UCSD-AML1 (cell line): Measurements from ENCODE around the gene PADI2.

ENCODE experiments used
- DNase-seq: peaks from one replicate; lab custom pipeline; 2025; ENCODE audit not compliant: unreplicated experiment; lab: John Stamatoyannopoulos, UW

Gene PADI2

DNA sequence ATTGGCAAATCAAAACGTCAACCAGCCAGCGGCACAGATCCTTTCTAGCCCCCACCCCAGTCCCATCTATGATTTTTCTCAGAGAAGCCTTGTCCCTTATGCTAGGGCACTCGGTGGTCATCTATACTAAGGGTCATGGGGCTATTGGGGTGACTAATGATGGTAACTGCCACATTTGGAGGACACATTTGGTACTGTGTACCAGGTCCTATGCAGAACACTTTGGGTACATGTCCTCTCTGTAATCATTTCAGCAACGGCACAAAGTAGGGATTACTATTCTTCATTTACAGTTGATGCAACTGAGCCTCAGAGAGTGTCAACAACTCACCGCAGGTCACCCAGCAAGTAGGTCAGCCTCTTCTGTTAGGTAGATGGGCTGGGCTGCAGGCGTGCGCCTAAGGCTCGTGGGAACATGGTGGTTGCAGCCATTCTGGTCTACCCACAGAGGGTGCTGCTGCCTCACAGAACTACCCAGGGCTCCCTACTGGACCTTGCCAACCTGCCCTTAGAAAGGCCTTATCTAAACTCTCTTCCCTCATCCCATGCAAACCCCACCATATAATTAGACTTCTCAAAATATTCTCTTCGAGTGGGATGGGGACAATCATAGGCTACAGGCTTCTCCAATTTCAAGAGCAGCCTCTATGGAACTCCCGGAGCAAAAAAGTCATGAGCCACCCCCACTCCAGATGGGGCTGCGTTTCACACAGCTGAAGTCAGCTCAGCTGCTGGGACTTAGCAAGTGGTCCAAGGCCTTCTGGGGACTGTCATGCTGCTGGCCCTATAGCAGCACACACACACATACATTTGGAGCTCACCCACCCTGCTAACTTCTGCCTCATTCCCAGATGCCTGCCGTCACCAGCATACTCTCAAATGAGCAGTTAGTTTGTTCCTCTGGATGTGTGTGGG lies 59.6 kb downstream of the PADI2 start:
- peak; percentile 68 for DNase-seq

DNA sequence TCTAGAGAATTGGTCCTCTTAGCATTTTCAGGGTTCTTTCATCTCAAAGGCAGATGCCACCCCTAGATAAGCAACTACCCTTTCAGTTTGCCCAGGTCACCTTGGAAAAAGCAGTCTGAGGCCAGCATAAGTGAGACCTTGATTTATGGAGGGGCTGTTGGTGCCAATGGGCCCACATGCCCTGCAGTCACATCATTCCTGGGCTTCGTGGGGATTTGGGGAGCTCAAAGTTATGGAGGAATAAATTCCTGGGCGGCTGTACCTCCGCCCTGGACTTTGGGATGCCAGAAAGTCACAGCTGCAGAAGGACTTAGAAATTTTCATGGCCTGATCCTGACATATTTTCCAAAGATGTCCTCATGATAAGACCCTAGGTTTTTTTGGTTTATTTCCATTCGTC lies 62.7 kb downstream of the PADI2 start:
- no peak for DNase-seq

- no peak for DNase-seq
Measured at GRCh38 chr1:17055801-17056200, 63.5 kb downstream of the PADI2 start.

DNA sequence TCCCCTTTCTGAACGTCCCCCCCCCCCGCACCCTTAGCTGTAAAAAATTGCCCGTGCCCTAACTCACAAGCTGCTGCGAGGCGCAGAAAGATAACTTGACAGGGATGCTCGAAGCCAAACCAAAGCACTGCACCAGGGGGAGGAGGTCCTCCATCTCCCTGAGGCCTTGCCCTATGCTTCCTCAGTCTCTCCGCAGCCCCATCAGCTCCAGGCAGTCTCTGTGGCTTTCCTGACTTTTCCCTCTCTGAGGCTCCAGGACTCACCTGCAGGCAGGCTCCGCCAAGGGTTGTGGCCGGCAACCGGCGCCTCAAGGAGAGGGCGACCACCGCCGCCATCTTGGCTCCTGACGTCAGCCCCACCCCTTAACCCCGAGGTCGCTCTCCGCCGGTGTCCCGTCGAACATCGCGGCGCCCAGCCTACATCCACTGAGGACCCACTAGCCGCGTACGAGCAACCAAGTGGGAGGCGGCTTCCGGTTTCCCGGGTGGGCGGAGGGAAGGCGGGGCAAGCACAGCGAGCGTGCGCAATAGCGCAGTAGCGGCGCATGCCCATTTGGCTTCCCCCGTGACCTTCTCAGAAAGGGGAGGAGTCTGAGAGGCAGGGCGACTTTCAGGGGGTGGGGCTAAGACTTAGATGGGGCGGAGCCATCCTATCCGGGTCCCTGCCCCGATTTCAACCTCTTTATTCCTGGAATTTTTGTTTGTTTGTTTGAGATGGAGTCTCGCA lies 65.4 kb downstream of the PADI2 start, which contains the start of gene SDHB:
SDHB (minus strand) TSS at position 348 of the 726 bp plus-strand sequence; CDS start at position 335, 13 bp downstream.
- peak; percentile 99 for DNase-seq

GRCh38 chr1:17053086-17053684 lies 66.1 kb downstream of the PADI2 start:
- no peak for DNase-seq

DNA sequence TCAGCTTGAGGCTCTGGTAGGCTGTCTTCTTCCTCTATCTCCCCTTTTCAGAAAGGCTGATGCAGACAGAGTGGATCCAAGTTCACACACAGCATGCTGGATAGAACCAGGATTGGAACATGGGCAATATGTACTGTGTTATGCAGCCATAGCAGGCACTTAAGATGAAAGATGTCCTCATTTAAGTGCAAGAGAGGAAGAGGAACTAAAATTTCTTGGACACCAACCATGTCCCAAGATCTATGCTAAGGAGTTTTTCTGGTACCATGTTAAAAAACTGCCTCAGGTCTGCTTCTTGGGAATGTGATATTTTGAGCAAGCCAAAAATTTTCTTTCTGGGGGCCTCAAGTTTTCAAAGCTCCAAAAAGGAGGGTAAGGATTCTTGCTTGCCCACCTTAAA lies 66.6 kb downstream of the PADI2 start:
- no peak for DNase-seq

DNA sequence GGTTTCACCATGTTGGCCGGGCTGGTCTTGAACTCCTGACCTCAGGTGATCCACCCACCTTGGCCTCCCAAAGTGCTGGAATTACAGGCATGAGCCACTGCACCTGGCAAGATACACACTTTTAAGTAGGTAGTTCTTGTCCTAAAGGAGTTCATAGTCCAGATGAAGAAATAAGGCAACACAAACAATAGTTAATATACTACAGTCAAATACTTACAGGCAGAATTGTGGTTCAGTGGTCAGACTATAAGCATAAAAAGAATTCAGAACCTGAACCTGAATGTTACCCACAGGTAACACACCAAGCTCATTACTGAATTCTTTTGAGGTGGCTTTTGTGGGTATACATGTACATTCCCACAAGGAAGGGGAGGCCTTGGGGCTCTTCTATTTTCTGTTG lies 67.2 kb downstream of the PADI2 start:
- no peak for DNase-seq

DNA sequence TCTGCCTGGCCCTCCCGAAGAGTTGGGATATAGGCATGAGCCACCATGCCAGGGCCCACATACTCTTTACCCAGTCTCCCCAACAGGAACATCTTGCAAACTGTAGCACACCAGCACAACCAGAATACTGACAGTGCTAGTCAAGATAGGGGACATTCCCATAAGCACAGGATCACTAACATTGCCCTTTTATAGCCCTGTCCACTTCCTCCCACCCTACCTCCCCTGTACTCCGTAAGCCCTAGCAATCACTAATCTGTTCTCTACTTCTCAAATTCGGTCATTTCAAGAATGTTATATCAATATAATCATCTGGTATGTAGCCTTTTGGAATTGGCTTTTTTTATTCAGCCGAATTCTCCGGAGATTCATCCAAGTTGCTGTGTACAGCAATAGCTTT lies 71.3 kb downstream of the PADI2 start:
- DNase-seq, result no peak

- DNase-seq, result no peak
Measured at GRCh38 chr1:17046334-17046657, 73.0 kb downstream of the PADI2 start.

DNA sequence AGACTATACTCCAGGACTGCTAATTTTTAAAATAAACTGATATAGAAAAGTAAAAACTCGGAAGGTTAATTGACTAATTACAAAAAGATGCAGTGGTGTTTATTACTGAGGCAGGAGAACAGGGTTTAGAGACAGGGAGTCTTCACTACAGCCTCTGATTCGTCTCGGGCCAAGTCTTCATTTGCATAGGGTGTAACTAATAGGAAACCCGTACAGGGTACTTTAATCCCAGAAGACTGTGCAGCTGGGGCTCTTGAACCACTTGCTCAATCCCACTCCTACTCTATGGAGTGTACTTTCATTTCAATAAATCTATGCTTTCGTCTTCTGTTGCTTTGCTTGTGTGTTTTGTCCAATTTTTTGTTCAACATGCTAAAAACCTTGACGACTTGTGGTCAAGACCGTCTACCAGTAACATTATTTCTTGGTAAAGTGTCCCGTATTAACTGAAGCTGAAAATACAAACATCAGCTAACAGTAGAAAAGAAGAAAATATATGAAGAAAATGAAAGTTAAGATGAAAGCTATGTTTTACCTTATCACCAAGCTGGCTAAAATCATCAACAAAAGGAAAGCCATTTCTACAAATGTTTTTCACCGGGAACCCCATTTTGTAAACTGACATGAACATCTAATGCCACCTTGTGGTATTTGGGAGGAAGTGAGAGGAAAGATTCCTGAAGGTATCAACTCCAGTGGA lies 73.5 kb downstream of the PADI2 start:
- DNase-seq, result no peak

DNA sequence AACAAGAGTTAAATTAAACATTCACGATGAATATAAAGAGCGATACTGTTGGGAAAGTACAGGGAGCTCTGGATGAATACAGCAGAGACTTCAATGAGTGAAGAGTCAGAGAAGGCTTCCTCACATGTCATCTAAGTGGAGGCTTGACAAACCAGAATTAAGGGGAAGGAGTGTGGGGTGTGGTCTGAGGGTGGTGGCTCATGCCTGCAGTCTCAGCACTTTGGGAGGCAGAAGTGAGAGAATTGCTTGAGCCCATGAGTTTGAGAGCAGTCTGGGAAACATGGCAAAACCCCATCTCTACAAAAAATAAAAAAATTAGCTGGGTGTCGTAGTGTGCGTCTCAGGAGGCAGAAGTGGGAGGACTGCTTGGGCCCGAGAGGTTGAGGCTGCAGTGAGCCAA lies 74.1 kb downstream of the PADI2 start:
- DNase-seq, result no peak

- no peak for DNase-seq
Measured at GRCh38 chr1:17043676-17044075, 75.6 kb downstream of the PADI2 start.

DNA sequence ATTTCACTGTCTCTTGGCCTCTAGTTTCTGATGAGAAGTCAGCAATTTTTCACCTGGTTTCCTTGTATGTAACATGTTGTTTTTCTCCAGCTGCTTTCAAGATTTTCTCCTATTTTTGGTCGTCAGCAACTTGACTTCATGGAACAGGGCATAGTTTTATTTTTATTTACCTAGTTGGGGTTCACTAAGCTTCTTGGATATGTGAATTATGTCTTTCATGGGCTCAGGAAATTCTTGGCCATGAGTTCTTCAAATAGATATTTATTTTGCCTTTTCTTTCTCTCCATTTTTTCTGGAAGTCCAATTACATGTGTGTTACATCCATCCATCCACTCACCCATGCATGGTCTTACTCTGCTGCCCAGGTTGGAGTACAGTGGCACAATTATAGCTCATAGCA lies 79.1 kb downstream of the PADI2 start:
- no peak for DNase-seq

DNA sequence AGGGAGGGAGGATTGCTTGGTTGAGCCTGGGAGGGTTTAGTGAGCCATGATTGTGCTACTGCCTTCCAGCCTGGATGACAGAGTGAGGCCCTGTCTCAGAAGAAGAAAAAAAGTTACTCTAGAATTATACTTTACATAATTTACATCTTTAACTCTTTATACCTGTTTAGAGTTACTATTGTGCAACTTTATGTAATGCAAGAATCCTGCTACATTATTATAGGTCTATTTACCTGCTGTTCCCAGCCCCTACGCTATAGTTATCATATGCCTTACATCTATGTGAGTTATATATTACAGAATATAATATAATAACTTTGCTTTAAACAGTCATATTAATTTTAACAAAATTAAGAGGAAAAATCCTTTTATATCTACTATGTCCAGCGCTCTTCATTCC lies 79.7 kb downstream of the PADI2 start:
- no peak for DNase-seq

DNA sequence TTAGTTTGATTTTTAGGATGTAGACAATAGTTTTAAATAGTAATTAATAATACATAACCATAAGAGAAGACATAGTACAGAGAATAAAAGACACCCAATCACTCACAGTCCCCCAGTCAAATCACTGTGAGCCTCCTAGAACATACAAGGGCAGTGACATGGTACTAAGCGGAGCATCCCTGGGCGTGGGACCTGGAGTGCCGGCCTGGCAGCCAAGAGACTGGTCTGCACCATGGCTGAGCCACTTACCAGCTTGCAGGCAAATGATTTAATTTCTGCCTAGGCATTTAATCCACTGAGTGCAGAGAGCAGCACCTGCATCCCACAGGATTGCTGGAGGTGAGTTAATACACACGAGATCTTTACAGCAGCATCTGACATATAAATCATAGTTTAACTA lies 85.8 kb downstream of the PADI2 start:
- DNase-seq, result no peak

- no peak for DNase-seq
Measured at GRCh38 chr1:17032741-17033140, 86.5 kb downstream of the PADI2 start.

GRCh38 chr1:17031436-17031835 lies 87.8 kb downstream of the PADI2 start:
- no peak for DNase-seq

GRCh38 chr1:17030206-17030605 lies 89.0 kb downstream of the PADI2 start:
- no peak for DNase-seq

DNA sequence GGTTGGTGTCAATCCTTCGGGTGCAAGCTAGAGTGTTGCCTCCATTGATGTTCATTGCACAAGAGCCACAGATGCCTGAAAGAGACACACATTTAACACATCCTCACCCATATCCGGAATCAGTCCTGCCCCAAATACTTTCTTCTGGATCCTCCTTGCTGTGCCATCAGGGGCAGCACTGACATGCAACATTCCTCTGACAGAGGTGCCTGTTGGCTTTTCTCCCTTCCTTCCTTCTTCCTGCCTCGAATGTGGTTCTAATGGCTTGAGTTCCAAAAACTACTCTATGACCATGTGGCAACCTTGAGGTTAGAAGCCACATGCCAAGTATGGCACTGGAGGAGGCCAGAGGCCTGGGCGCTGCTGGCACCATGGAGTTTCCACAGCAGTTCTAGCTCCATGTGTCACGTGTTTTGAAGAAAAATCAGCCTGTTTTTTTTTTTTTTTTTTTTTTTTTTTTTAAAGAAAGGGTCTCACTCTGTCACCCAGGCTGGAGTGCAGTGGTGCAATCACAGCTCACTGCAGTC lies 90.5 kb downstream of the PADI2 start:
- no peak for DNase-seq

DNA sequence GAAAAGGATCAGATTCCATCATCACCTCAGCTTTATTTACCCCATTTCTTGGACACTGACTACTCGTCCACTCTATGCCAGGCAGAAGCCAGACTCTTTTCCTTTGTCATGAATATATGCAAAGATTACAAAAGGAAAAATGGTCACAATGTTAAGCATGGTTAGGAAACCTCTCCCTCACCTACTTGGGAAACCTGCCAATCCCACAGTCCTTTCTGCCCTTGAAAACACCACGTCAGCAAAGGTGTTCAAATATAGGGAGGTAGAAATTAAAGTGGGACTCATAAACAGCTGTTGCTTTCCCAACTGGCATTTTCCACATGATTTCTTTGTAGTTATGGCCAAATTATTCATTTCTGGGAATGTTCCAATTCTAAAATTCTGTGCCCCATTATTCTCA lies 91.4 kb downstream of the PADI2 start:
- no peak for DNase-seq

DNA sequence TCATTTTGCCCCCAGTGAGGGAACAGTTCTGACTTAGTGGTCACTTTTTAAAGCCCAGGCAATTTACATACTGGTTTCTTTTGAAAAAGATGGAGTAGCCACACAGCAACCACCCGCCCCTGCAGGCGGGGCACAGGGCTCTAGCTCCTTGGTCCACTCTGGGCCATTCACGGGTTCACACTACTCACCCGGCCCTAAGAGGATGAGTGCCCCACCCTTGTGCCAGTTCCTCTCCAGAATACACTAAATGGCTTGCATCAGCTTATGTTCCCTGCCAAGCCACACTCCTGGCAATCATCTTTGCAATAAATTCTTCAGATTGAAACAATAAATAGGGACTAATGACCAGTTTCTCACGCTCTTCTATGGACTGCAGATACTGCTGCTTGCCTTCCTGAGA lies 91.8 kb downstream of the PADI2 start:
- DNase-seq, result no peak
